GM21515 (cell line): ENCODE data around the gene CCDC12.

Experiments
- ATAC-seq: cut with Tn5 transposase; IDR thresholded peaks from one replicate; pipeline ENCODE4 v1.9.1; 2021; ENCODE audit not compliant: unreplicated experiment

CCDC12 gene

DNA sequence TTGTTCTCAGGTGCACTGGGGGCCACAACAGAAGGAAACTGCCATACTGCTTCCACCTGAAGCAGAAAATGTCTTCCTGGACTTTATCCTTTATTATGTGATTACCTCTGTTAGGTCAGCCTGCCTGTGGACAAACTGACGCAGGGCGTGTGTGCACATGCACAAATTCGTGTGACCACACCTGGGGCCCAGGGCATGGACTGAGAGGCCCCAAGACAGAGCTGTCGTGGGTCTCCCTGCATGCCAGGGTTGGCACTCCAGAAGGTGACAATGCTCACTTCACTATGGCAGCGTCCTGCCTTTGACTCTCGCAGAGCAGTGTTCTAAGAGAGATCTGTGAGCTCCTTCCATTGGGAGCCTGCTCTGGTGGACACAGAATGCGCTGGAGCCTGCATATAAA is 34.5 kb downstream of the CCDC12 start:
- ATAC-seq = no peak

DNA sequence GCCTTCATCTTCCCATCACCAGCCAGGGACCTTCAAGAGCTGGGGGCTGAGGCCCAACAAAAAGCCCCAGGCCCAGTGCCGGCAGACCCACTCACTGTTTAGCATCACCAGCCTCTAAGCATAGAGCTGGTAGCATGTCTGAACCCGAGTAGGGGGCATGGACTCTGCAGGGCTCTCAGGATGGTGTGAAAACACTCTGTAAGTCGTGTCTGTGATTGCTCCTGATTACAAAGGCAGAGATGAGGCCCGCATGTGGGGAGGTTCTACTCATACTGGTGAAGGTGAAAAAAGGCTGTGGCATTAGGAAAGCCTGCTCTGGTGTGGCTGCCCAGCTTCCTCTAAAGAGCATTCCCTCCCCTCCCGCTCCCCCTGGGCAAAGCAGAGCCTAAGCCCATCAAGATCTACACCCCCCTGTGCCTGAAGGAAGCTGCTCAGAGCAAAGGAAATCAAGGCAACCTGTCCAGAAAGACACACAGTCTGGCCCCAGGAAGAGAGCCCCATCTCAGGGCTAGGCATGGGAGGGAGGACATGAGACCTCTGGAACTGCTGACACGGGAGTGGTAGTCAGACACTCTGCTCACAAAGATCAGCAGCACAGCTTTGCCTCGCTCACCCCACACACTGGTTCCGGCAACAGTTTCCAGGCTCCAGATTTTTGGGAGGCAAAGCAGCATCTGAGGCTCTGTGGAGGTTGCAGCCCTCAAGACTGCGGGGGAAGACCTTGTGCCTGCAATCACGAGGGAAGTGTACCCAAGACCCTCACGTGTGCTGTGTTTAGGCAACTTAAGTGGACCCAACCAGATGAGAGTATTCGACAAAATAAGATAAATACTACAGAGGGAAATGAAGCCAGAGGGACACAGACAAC is 36.7 kb downstream of the CCDC12 start:
- ATAC-seq = no peak

DNA sequence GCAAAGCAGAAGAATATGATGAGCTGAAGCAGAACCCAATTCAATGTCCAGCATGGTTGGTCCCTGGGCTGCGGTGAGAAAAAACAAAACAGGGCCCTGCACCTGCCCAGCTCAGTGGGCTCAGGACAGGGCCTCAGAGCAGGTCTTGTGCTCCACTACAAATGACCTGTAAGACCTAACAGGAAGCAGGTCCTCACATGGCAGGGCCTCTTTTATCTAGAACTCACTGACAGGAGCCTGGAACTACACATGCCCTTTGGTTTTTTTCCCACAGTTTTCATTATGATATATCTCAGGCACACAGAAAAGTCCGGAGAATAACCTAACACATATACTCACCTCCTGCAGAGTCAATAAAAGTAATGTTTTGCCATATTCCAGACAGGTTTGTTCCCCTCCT is 38.4 kb downstream of the CCDC12 start:
- no peak for ATAC-seq

DNA sequence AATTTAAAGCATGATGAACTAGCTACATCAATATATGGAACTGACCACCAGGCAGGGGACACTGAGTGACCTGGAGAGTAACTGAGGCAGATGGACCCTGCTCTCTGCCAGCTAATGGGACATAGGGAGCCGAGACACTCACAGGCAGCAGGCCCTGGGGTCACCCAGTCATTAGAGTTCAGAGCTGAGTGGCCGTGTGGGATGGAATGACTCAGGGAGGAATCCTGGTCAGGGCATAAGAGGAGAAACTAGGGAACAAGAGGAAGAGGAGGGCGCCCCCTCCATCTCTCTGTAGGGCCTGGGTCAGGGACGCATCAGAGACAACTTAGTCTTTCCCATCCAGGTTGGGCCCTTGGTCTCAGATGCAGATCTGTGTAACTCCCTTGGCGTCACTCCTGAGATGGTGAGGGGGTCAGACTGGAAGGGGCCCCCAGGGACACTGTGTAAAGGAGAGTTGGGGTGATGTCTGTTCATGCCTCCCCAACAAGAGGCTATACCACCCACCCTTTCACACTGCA is 39.8 kb downstream of the CCDC12 start:
- no peak for ATAC-seq

DNA sequence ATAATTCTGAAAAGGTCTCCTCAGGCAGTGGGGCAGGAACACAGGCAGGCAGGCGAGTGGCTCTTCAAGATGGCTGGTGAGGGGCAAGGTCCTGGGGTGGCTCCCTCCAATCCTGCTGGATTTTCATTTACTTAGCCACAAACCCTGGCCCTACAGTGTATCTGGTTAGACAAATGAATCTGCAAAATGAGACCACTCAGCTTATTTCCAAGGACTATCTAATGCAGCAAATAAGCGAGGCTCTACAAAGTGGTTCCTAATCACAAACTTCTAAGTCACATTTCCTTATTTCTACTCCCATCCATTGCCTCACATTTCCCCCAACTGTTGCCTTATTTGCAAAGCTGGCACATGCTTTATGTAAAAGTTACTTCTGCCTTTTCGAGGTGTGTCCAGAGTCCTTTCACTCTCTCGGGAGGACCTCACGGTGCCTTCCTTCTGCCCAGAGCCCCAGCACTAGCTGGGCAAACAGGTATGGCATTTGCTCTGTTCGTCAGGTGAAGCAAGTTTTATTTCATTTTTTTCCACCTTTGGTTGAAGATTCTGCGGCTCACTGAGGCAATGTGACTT is 40.5 kb downstream of the CCDC12 start:
- ATAC-seq = no peak

DNA sequence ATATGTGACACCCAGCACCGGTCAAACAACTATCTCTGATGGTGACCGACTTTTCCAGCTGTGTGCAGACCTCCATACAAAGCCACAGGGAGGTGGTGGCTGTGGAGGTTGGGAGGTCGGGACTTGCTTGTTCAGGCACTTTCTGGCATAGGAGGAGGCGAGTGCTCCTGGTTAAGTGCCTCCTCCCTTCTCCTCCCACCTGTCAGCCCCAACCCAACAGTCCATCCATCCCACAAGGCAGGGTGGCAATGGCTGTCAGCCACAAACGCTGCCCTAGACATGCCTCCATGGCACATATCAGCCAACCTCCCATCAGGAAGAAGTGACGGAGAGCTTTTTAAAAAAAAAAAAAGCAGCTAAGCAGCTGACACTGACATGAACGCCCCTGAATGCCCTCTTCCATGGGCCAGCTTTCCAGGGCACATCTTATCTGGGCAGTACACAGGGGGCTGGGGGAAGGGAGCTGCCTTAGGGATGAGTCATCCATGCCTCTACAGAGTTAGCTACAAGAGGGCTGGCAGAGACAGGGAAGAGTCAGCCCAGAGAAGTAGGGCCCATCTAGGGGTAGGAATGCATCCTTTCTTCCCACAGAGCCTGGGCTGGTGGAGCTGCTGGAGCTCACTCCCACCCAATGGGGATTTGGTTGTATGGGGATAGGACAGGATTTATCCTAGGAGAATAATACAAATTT is 41.2 kb downstream of the CCDC12 start:
- ATAC-seq = no peak

DNA sequence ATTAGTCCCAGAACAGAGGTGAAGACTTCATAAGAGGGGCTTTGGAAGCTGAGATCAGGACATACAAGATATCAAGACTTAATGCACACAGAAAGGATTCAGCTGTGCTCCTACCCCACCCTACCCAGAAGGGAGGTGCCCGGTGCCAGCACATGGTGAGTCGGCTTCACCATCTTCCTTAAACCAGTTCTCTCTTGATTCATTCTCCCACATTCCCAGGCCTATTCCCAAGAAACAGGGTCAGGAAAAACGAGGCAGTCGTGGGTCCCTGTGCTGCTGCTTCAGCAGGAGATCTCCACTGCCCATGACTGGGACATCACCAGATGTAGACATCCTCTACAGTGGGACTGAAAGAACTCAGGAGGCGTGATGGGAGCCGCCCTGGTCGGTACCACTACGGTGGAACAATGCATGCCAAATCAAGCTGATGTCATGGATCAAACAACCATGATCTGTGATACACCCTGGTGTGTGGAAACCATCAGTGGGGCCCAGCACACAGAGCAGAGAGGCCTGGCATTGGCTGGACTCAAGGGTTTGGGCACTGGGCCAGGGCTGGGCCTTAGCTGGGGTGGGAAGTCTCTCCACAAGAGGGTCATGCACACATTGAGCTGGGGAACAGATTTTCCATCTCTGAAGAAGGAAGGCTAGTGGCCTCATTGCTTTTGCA is 41.9 kb downstream of the CCDC12 start:
- ATAC-seq = no peak

DNA sequence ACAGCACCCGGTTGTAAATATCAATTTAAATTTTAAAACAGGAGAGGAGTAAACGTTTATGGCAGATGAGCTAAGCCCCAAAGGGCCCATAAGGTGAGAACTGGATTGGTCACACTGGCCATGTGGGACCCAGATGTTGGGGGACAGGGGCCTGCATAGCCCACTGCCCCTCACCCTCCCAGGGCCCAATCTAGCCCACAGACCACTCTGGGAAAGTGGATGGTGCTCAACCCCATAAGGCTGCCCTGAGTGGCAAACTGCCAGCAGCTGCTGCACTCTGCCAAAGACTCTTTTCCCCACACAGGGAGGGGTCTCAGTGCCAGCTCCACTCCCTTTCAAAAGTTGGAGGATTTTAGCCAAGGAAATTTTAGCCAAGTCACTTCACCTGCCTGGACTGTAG is 42.5 kb downstream of the CCDC12 start:
- ATAC-seq = no peak

DNA sequence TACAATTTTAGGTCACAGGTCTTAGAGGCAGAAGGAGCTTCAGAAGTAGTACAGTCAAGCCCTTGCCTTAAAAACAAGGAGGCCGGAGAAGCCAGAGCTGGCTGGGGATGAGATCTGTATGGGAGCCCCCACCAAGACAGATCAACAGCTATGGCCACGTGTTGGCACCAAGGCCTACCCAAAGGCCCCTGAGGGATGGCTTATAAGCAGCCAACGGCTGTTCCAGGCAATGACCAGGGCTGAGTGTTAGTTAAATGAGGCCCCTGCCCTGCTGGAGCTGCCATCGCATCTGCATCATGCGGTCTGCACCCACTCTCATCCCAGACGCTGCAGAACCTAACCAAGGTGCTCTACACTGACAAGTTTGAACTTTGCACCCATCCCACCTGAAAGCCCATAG is 43.3 kb downstream of the CCDC12 start:
- ATAC-seq = no peak

DNA sequence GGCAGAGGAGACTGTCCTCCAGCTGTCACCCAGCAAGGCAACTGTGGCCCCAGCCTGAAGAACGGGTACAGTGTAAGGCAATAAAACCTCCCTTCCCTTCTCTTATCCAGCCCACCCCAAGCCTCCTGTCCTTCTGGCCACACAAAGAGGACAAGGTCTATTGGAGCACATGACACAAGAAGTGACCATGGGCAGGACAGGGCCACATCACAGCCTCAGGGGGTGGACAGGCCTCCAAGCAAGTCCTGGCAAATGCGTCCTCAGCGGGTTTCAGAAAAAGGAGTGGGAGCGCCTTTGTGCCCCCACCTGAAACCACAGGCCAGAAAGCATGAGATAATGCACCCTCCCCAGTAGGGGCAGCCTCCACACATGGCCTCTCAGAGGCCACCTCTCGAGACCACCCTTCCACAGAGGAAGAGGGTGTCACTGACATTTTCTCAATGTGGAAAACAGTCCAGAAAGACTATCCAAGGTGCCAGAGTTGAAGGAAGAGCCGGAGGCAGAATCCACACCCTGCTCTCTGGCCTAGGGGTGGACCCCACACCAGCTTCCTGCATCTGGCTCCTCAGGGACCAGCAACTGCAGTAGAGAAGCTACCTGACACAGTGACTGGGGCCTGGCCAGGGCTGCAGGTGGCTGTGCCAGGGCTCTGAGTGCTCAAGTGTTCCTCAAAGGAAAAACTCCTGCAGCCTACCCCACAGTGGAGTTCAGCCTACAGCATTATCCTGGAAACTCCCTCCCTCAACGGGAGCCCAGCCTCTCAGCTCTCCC is 43.9 kb downstream of the CCDC12 start:
- ATAC-seq = no peak

DNA sequence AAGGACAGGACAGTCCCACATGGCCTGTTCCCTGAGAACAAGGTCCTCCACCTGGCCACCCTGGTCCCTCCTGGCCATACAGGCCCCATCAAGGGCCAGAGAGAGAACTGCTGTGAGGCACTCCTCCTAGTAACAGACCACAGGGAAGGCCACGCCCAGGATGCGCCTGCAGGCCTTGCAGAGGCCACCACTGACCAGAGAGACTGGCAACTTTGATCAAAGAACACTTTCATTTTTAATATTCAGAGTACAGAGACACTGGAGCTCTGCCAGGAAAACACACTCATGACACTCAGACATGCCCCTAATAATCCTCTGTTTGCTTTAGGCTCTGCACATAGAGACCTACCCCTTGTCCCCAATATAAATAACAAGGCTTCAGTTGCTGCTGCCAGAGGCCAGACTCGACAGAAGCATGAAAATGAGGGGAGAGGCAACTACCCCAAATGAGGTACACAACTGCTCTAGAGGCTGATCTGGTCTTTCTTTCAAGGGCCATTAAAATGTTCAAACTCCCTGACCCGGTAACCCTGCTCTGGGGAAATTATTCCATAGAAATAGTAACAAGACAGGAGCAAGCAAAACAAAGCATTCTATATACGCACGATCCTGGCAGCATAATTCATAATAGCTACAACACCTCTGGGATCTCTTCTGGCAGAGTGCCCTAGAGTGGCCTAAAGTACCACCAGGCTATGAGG is 44.8 kb downstream of the CCDC12 start:
- ATAC-seq = no peak

DNA sequence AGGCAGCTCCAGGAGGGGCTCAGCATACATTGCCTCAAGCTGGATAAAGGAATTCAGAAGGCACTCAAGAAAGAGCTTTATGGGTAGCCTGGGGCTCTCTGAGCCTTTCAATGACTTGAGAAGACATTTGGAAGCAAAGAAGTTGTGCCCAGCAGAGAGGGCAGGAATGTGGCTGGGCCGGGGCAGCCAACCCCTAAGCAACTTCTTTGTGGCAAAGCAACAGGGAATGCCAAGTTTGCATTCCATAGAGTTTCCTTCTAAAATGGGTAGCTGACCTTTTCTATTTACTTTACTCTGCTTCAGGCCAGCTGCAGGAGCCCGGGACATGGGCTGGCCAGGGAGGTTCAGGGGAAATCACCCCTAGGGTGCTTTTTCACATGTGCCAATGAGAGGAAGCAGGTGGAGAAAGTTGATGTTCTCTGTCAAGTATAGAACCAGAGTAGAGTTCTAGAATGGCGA is 45.6 kb downstream of the CCDC12 start:
- no peak for ATAC-seq

DNA sequence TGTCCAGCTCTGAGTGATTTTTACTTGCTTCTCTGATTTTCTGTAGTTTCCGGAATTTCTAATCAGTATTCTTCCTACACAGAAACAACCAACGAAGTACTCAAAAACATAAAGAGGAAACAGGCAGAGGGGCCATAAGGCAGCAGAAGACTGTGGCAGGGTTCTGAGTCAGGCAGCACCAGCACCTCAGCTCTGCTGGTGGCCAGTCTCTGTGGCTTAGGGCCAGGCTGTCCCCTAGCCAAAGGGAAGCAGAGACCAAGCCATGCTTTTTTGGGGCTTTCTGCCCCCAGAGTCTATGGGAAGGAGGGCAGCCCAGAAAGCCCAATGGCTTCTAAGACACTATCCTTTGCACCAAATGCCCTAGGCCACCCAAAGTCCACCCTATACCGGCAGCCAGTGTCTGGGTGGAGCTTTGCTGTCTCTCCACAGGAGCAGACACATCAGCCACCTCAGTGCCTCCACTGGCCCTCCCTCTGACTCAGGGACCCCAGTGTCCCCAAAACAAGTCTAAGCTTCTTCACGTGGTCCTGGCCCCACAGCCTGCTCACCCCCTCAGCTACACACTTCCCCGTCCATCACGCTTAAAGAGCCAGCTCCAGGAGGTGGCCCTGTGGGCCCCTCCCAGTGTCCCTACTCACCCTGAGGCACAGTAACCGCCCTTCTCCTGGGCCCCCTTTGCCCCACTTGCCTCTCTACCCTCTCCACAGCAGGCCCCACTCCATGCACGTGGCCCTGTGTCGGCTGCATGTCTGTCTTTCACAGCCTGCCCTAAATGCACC is 46.2 kb downstream of the CCDC12 start:
- ATAC-seq = no peak

DNA sequence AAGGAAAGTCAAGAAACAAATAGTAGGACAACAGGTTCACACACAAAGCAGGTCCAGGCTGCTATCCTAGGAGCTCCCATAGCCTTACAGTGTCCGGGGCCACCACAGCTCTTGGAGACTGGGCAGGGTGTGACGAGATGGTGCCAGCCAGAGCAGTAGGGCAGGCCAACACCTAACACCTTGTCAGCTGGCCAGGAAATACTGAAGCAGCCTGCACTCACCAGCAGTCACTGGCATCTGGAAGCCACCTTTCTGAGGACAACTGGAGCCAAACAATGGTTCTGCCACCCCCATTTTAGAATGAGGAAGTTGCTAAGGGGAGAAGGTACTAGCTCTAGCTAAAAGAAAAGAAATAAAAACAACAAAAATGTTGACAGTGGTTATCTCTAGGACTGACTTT is 47.2 kb downstream of the CCDC12 start:
- ATAC-seq = no peak

DNA sequence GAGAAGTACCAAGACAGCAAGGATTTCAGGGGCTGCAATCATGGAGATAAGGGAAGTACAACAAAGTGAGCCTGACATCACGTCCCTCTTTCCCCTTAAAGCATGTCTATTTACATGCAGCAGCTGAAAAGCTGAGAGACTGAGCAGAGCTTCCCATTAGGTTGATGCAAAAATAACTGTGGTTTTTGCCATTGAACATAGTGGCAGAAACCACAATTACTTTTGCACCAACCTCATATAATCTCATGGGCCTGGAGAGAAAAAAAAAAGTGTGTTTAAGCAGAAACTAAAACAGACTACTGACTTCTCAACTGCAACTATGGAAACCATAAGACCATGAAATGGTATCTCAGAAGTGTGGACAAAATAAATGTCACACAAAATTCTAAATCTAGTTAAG is 48.3 kb downstream of the CCDC12 start:
- no peak for ATAC-seq

DNA sequence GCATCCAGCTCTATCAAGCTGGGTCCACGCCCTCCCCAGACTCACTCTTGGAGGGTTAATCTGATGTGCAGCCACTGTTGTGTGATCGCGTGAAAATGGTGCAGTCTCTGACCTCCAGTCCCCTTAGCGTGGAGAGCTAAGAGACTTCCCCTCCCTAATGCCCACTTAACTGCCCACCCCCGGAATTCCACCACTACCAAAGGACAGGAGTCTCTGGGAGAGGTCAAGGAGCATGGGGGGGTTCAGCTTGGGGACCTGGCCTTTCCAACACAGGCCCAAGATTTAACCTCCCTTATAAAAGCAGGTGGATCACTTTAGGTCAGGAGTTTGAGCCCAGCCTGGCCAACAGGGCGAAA is 48.8 kb downstream of the CCDC12 start:
- ATAC-seq = no peak

DNA sequence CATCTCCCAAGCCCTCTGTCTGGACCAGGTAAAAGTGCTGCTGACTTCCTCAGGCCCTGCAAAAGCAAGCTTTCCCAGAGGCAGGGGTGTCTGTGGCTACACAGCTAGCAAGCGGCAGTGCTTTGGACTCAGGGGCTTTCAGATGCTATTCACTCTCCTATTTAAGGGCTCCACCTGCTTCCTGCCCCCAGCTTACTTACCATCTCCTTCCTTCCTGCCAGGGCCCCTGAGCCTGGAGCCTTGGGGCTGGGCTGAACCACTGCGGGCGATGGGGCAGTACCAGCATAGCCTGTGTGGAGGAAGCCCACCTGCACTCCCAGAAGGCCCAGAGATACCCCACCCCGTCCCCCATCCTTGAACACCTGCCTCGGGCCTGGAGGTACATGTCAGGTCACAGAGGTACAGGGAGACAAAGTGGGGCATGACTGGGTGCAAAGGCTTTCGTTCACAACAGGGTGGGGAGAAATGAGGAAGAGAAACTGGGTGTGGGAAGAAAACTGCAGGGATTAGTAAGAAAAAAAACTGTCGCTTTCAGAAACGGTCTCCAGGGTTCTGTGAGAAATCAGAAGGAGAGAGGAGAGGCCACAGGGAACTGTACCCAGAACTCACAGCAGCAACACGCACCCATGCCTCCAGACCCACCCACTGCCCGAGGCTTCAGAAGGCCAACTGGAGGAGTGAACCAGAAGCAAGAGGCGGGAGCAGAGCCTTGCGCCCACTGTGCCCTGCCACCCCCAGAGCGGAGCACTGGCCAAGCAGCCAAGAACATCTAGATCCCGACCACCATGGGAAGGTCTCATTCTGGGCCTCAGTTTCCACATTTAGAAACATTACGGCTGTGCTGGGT is 49.5 kb downstream of the CCDC12 start:
- peak; percentile 53 for ATAC-seq

DNA sequence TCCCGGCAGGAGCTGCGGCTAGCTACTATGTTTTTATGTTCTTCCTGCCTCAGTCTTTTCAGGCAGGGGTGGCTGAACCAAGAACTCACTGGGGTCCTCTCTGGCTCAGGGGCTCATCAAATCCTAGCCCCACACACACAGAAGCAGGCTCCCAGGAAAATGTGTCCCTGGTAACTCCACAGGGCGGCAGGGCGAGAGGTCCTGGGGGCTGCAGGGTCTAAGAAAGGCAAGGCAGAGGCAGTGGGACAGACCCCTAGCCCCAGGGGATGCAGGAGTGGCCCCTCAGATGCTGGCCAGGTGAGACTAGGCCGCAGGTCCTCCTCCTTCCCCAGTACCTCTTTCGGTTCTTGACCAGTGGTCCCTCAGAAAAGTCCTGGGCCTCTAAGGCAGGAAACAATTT is 50.1 kb downstream of the CCDC12 start:
- ATAC-seq = no peak
